HepG2 (cell line): Measurements from ENCODE around the gene NIFK. TPM values are rescaled to one million over a fixed set of nuclear protein-coding genes. Genes with fewer than 3 reads are reported as not detected.

Experiments
- FOXA3 ChIP-seq: IDR thresholded peaks from 2 replicates; pipeline ENCODE4 v1.6.1; 2016; ENCODE audit warnings: missing genetic modification reagents, missing compliant biosample characterization
- FOXO1 ChIP-seq: sonication (generic); formaldehyde crosslinking; IDR thresholded peaks from 2 replicates; pipeline ENCODE4 v1.4.0; 2020; ENCODE audit warnings: missing genetic modification reagents
- HMGXB3 ChIP-seq: sonication (generic); formaldehyde crosslinking; IDR thresholded peaks from 2 replicates; pipeline ENCODE4 v1.4.0; 2020; ENCODE audit warnings: missing genetic modification reagents, borderline replicate concordance
- HOXA5 ChIP-seq: sonication (generic); formaldehyde crosslinking; IDR thresholded peaks from 2 replicates; pipeline ENCODE4 v1.4.0; 2020; ENCODE audit warnings: missing genetic modification reagents
- KIAA2018 ChIP-seq: sonication (generic); formaldehyde crosslinking; IDR thresholded peaks from 2 replicates; pipeline ENCODE4 v1.5.0; 2020; ENCODE audit warnings: mild to moderate bottlenecking, missing genetic modification reagents, borderline replicate concordance
- NR2C2 ChIP-seq: sonication (generic); formaldehyde crosslinking; IDR thresholded peaks from 2 replicates; pipeline ENCODE4 v1.4.0; 2020; ENCODE audit warnings: missing genetic modification reagents, mild to moderate bottlenecking, moderate library complexity, borderline replicate concordance
- SOX13 ChIP-seq, 3 experiments: fragments of 450-650 bp in 1 of 3; sonication (generic) in 1 of 3; formaldehyde crosslinking in 1 of 3; IDR thresholded peaks in 2 of 3; conservative IDR thresholded peaks in 1 of 3; 2 replicates each; pipeline versions ENCODE4 v1.5.0 to v1.6.1; 2016 to 2020; ENCODE audit warnings: antibody characterized with exemption in 1 of 3, mild to moderate bottlenecking in 1 of 3, missing compliant biosample characterization in 1 of 3, missing genetic modification reagents in 1 of 3, moderate library complexity in 1 of 3
- SRSF1 ChIP-seq: fragments of 200-400 bp; formaldehyde crosslinking; optimal IDR thresholded peaks from 2 replicates; pipeline ENCODE3; 2017; ENCODE audit warnings: mild to moderate bottlenecking, low read depth, low read length, moderate library complexity
- ZNF264 ChIP-seq: sonication (generic); formaldehyde crosslinking; IDR thresholded peaks from 2 replicates; pipeline ENCODE4 v1.4.0; 2020; ENCODE audit warnings: missing genetic modification reagents
- ZNF562 ChIP-seq: sonication (generic); formaldehyde crosslinking; IDR thresholded peaks from 2 replicates; pipeline ENCODE4 v1.8.0; 2022; ENCODE audit warnings: missing genetic modification reagents, borderline replicate concordance
- ZNF766 ChIP-seq: sonication (generic); formaldehyde crosslinking; IDR thresholded peaks from 2 replicates; pipeline ENCODE4 v1.5.0; 2020; ENCODE audit warnings: missing genetic modification reagents, borderline replicate concordance
- ZNF770 ChIP-seq: sonication (generic); formaldehyde crosslinking; IDR thresholded peaks from 2 replicates; pipeline ENCODE4 v1.5.0; 2020; ENCODE audit warnings: mild to moderate bottlenecking, missing genetic modification reagents
- ZNF773 ChIP-seq: sonication (generic); formaldehyde crosslinking; IDR thresholded peaks from 2 replicates; pipeline ENCODE4 v1.4.0; 2020; ENCODE audit warnings: missing genetic modification reagents, borderline replicate concordance
- polyA plus RNA-seq, 8 experiments: library from polyadenylated mRNA; depleted of rRNA in 3 of 8; stranded (reverse) in 7 of 8; unstranded in 1 of 8; fragments of >200 nt; fragmentation: Illumina TruSeq in 4 of 8; extraction: Trizol in 4 of 8; gene quantifications; 2 replicates each; pipeline versions ENCODE4 v1.2.1 to v1.2.3, GENCODE V29; 2011 to 2016; ENCODE audit warnings: low read depth in 4 of 8, missing spikeins in 1 of 8, mixed read lengths in 1 of 8; ENCODE audit not compliant: insufficient read depth in 1 of 8
- total RNA-seq, 5 experiments: library from RNA; depleted of rRNA; stranded (reverse); fragments of >200 nt; fragmentation: Illumina TruSeq; extraction: Trizol; gene quantifications; 2 replicates each; pipeline ENCODE4 v1.2.3, GENCODE V29; 2016; ENCODE audit warnings: low read depth in 1 of 5

The NIFK gene
- total and polyA plus RNA-seq, 2 of the 13 experiments (the other 11 are each of a cell fraction or from before 2014, with no cell fraction given): 19.6 to 105 TPM

- no peak for TF ChIP-seq HOXA5 (CRISPR knock-in tag)
- no peak for TF ChIP-seq SOX13 (IDR thresholded peaks at IDR 0.05)
- TF ChIP-seq SOX13 (CRISPR knock-in tag; conservative IDR thresholded peaks at IDR 0.05 in 1 of 2, IDR thresholded peaks at IDR 0.05 in 1 of 2): no peak
- TF ChIP-seq ZNF264 (CRISPR knock-in tag): no peak
- TF ChIP-seq KIAA2018 (CRISPR knock-in tag): no peak
- TF ChIP-seq SRSF1: no peak
- no peak for TF ChIP-seq FOXO1 (CRISPR knock-in tag)
- TF ChIP-seq ZNF562 (CRISPR knock-in tag): no peak
- TF ChIP-seq FOXA3: no peak
- no peak for TF ChIP-seq HMGXB3
- no peak for TF ChIP-seq ZNF773 (CRISPR knock-in tag)
- no peak; the same call in 1 of the 2 replicates for TF ChIP-seq NR2C2 (CRISPR knock-in tag)
- TF ChIP-seq ZNF770 (CRISPR knock-in tag): peak; percentile 2; the same call in 1 of the 2 replicates
- TF ChIP-seq ZNF766 (CRISPR knock-in tag): no peak
These were observed 37.0 kb downstream of the NIFK start (continued) for GRCh38 chr2:121699421-121700333.
